Eye (tissue), 1 donor: ENCODE data around the gene WIF1.

ENCODE experiments used
- DNase-seq: peaks from one replicate; pipeline ENCODE4 v3.0.0-alpha.2; 2015

The WIF1 gene

GRCh38 chr12:65019696-65020234, 101.3 kb downstream of the WIF1 start:
- DNase-seq: no peak

DNA sequence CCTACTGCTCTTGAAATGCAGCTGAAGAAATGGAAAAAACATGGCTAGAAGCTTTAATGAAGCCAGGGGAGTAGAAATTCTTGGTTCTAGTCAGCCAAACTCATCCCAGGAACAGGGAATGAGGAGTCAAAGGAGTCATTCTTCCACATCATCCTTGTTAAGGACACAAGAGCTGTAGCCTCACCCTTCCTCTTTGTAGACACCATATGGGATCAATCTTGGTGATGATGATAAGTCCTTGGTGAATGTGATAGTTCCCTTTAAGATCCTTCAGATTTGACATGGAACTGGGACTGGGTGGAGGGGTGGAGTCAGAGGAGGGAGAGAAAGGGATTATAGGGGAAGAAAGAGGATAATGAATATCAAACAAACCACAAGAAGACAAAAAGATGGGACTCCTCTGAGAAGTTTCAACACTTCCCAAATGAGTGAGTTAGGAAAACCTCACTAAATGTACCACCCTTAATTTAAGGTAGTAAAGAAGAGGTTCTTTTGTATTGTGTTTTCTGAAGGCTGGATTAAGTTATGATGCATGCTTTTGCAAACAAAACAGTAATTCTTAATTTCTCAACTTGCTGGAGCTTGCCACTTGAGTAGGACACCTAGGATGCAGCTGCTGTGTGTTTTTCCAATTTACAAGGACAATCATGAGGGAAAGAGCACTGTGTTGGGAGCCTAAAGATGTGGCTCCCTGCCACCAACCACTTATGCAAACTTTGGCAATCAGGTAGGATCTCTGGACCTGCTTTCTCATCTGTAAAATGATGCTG, 104.0 kb downstream of the WIF1 start:
- no peak for DNase-seq

DNA sequence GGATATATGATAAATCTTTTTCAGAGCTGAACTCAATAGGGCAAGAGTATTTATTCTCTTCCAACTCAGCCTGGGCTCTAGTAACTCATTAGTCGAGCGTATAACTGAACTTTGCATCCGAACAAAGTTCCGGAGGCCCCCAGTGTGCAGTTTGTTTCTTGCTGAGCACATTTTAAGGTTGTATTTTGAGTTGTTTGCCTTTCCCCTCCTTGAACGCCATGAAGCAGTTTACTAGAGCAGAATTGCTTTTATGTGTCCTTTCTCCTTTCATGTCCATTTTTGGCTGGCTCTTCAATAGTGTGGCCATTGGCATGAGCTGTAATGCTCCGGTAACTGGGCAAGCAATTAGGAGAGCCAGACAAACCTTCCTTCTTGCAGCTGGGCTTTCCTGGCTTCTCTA, 105.3 kb downstream of the WIF1 start:
- DNase-seq: no peak

GRCh38 chr12:65014504-65015271, 106.4 kb downstream of the WIF1 start:
- DNase-seq: no peak

GRCh38 chr12:65010437-65010836, 110.7 kb downstream of the WIF1 start:
- DNase-seq: no peak

- DNase-seq: no peak
Measured at GRCh38 chr12:65005716-65006115, 115.4 kb downstream of the WIF1 start.

GRCh38 chr12:65004270-65004669, 116.8 kb downstream of the WIF1 start:
- DNase-seq: no peak
